GM12874 (cell line): ENCODE results near the gene NLRP3.

ENCODE experiments used
- TF ChIP-seq, protein P1 (sequence below): IDR thresholded peaks from 2 replicates; pipeline ENCODE4 v1.5.1; 2011; ENCODE audit warnings: low read depth, mild to moderate bottlenecking, control low read depth, low read length, moderate library complexity; ENCODE audit not compliant: insufficient read depth

Gene NLRP3

DNA sequence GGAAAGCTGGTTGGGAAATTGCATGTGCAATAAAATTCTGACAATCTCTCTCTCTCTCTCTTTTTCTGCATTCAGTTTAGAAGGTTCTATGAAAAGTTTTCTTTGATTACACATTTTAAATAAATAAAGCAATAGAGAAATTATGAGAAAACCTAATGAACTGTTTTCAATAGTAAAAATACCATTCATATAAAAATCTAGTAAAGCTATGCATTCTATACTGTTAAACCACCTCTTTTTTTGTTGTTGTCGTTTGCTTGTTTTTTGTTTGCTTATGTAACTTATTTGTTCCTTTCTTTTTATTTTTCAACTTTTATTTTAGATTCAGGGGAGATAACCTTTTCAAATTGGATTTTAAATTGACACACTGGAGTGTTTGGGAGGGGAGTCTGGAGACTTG, 56.1 kb downstream of the NLRP3 start:
- TF ChIP-seq, protein P1, sequence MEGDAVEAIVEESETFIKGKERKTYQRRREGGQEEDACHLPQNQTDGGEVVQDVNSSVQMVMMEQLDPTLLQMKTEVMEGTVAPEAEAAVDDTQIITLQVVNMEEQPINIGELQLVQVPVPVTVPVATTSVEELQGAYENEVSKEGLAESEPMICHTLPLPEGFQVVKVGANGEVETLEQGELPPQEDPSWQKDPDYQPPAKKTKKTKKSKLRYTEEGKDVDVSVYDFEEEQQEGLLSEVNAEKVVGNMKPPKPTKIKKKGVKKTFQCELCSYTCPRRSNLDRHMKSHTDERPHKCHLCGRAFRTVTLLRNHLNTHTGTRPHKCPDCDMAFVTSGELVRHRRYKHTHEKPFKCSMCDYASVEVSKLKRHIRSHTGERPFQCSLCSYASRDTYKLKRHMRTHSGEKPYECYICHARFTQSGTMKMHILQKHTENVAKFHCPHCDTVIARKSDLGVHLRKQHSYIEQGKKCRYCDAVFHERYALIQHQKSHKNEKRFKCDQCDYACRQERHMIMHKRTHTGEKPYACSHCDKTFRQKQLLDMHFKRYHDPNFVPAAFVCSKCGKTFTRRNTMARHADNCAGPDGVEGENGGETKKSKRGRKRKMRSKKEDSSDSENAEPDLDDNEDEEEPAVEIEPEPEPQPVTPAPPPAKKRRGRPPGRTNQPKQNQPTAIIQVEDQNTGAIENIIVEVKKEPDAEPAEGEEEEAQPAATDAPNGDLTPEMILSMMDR, result no peak

DNA sequence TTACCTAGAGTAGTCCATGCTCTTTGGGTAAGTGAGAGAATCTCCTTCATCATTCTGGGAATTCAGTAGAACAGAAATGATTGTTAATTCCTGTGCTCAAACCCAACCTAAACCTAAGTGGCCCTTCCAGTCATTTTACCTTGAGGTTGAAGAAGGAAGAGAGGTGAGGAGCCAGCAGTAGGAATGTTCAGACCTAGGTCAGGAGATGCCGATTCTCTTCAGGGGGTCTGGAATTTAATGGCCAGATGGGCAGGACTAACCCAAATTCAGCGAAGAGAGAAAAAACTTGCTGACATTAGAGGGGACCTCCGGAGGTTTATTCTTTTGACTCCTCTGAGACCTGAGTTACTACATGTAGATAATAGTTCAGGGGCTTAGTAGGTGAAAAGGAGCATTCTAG, 58.4 kb downstream of the NLRP3 start:
- TF ChIP-seq, protein P1, result no peak

DNA sequence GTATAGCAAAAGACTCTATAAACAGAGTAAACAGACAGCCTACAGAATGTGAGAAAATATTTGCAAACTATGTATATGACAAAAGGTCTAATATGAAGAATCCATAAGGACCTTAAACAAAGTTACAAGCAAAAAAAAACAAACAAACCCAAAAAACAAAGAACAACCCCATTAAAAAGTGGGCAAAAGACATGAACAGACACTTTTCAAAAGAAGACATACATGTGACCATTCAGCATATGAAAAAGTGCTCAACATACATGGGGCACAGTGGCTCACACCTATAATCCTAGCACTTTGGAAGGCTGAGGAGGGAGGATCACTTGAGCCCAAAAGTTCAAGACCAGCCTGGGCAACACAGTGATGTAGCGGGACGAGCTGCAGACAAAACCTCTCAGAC, 59.8 kb downstream of the NLRP3 start:
- TF ChIP-seq, protein P1, result no peak

DNA sequence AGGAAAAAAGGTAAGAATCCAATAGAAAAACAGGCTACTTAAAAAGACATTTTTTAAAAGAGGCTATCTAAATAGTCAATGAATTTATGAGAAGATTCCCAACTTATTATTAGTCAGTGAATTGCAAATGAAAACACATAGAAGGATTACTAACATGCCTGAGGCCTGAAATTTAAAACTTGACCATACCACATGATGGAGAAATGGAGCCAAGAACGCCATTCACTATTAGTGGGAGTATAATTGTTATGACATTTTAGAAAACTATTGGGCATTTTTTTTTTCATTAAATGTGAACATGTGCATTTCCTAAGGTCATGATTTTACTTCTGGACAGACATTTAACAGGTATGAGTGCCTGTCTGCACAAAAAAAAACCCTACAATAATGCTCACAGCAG, 66.8 kb downstream of the NLRP3 start:
- TF ChIP-seq, protein P1, result no peak

DNA sequence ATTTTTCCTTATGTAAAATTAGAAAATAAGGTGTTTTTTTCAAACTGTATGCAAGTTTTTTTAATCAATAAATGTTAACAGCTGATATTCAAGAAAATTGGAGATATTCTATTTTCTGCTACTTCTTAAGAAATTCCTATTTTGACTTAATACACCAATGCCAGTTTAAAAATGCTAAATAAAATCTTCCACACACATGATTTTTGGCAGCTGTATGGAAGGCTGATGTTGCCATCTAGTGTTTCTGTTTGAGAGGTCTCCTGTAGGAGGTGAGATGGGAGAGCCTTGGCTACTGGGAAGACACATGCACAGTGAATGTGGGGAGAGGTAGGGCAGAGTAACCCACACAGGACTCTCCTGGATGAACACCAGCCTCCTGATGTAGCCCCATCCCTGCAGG, 71.1 kb downstream of the NLRP3 start:
- TF ChIP-seq, protein P1, result peak; percentile 54

DNA sequence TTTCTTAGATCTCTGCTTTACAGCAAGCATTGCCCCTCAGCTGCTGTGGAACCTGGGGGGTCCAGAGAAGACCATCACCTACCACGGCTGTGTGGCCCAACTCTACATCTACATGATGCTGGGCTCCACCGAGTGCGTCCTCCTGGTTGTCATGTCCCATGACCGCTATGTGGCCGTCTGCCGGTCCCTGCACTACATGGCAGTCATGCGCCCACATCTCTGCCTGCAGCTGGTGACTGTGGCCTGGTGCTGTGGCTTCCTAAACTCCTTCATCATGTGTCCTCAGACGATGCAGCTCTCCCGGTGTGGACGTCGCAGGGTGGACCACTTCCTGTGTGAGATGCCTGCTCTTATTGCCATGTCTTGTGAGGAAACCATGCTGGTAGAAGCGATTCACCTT, 75.4 kb downstream of the NLRP3 start:
- TF ChIP-seq, protein P1, result no peak

DNA sequence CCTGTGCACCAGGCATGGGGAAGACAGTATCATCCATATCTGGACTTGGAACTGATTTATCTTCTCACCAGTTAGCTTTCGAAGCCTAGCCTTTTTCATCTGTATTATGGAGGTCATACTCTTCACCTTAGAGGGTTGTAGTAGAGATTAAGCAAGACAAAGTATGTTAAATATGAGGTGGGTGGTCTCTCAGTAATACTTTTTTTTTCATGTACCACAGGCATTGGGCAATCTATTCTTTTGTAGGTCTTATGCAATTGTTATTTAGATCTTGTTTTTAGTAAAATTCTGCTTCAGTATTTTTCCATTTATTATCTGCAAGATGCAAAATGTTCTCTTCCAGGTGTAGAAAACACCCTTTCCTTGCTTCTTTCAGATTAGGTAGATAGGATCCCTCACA, 77.1 kb downstream of the NLRP3 start:
- TF ChIP-seq, protein P1, result no peak

DNA sequence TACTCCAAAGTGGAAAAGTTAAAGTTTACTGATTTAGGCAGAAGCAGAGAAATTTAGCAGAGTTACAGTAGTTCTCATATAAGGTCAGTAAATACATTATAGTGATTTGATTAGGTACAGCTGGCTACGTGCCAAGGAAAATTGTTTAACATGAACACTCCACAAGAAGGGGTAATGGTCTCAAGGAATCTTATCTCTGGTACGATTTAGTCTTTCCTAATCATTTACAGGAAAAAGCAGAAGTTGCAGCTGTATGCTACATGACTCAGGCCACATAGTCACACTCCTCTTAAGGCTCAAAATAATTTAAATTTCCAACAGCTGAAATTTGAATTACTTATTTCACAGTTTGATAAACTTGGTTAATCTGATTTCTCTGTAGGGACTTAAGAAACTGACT, 78.8 kb downstream of the NLRP3 start:
- TF ChIP-seq, protein P1, result no peak
